ENCODE data around the gene ASB3.

ASB3 gene

DNA sequence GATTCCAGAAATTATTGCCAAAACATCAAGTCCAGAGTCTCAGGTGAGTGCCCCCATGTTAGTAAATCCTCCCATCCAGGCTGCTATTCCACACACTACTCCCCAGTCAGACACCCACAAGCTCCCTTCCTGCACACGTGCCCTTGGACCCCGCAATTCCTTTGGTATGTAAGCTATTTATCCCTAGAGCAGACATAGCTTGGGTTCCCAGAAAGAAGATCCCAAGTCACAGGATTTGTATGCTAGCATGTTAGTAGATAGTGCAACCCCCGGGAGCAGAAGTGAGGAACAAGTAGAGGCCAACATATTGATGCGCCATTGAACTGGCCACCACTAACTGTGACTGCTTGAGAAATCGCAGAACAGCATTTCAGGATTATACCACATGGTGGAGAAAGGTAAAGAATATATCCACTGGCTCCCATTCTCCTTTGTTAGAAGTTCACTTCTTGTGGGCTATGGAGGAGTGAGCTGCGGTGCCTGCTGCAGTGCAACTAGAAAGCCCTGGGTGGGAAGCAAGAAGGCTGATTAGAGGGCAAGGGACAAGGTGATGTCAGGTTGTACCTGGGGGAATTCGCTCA lies 156.6 kb downstream of the ASB3 start:
- TF ChIP-seq, protein P1, sequence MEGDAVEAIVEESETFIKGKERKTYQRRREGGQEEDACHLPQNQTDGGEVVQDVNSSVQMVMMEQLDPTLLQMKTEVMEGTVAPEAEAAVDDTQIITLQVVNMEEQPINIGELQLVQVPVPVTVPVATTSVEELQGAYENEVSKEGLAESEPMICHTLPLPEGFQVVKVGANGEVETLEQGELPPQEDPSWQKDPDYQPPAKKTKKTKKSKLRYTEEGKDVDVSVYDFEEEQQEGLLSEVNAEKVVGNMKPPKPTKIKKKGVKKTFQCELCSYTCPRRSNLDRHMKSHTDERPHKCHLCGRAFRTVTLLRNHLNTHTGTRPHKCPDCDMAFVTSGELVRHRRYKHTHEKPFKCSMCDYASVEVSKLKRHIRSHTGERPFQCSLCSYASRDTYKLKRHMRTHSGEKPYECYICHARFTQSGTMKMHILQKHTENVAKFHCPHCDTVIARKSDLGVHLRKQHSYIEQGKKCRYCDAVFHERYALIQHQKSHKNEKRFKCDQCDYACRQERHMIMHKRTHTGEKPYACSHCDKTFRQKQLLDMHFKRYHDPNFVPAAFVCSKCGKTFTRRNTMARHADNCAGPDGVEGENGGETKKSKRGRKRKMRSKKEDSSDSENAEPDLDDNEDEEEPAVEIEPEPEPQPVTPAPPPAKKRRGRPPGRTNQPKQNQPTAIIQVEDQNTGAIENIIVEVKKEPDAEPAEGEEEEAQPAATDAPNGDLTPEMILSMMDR (IDR thresholded peaks at IDR 0.05; ENCODE audit: insufficient read depth, low read depth, low read length, missing control alignments): no peak
- no peak for DNase-seq (ENCODE audit: low read depth)
- H3K4me3 ChIP-seq (ENCODE audit: low read depth, low read length): no peak overlapping the region

DNA sequence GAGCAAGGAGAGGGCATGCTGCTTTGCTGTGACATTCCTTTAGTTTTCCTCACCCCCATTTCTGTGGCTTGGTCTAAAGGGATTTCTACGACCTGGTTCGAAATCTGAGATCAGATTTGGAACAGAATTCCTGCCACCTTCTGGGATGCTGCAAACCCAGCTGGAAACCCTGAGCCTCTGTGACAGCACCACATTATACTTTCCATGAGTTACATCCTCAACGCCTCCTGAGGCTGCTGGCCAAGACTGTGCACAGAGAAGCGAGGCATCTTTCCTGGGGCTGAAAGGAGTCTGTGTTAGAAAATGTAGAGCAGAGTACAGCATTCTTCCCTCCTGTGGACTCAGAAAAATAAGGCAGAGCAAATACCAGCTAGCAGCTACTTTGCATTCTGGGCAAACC lies 157.3 kb downstream of the ASB3 start:
- TF ChIP-seq, protein P1 (IDR thresholded peaks at IDR 0.05; ENCODE audit: insufficient read depth, low read depth, low read length, missing control alignments): no peak
- no peak overlapping the region for H3K4me3 ChIP-seq (ENCODE audit: low read depth, low read length)
- no peak for DNase-seq (ENCODE audit: low read depth)

DNA sequence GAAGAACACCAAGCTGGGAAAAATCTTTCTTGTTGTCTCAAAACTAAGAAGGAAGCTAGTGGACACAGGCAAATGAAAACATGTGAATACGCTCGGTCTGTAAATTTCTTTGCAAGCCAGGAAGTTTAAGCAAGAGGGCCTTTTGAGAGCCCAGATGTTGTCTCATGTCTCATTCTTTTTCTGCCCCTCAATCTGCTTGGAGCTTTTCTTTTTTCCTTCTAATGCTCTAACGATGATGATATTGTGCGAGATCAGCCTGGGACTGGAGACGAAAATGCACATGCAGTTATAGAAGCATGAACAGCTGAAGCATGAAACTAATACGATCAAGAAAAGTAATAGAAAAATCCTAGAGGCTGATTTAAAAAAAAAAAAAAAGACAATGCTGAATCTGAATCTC lies 157.8 kb downstream of the ASB3 start:
- no peak overlapping the region for H3K4me3 ChIP-seq (ENCODE audit: low read depth, low read length)
- TF ChIP-seq, protein P1 (IDR thresholded peaks at IDR 0.05; ENCODE audit: insufficient read depth, low read depth, low read length, missing control alignments): no peak
- no peak for DNase-seq (ENCODE audit: low read depth)

DNA sequence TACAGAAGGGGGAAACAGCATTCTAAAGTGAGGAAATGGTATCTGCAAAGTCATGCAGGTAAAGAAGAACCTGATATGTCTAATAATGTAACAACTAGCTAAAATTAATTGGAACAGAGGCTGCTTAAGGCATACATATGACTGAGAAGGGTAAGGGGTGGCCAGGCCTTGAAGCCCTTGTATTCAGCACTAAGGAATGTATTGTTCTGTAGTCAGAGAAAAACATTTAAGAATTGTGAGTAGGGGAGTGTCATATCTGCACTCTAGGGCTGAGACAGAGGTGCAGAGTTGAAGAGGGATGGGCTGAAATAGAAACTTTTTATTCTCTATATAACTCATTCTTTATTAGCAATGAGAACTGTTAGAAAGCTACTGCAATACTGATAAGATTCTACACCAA lies 164.6 kb downstream of the ASB3 start:
- no peak overlapping the region for H3K4me3 ChIP-seq (ENCODE audit: low read depth, low read length)
- TF ChIP-seq, protein P1 (IDR thresholded peaks at IDR 0.05; ENCODE audit: insufficient read depth, low read depth, low read length, missing control alignments): no peak

DNA sequence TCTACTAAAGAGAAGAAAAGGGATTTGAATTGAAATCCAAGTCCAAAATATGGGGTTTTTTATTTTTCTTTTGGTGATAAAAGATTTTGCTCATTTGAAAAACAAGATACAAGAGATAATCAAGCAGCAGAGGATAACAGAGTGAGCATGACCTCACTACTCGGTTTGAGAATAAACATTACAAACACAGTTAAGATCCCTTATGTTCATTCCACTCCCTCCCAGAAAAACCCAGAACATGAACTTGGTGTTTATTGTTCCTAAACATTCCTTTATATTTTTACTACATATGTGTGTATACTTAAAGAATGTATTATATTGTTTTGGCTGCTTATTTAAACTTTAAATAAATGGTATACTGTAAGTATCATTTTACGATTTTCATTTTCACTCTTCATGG lies 165.8 kb downstream of the ASB3 start:
- TF ChIP-seq, protein P1 (IDR thresholded peaks at IDR 0.05; ENCODE audit: insufficient read depth, low read depth, low read length, missing control alignments): no peak
- no peak for DNase-seq (ENCODE audit: low read depth)
- H3K4me3 ChIP-seq (ENCODE audit: low read depth, low read length): no peak overlapping the region

More for the DNA sequence above, 164.6 kb downstream of the ASB3 start:
- DNase-seq (ENCODE audit: low read depth): no peak
